ENCODE measurements around the gene ZKSCAN5.
A peak's percentile ranks its signal among the peaks of the same experiment; 100 is the strongest.
"Not testable (repeated sequence)": the region's sequence is repeated elsewhere in the genome, so short reads cannot be mapped to it uniquely, and the experiment has no call there.

The ZKSCAN5 gene

GRCh38 chr7:99478464-99479440, 25.7 kb upstream of the ZKSCAN5 start:
- Mint-ChIP-seq H3K9me3 (no peaks in the 10 kb centered on the region), H3K4me1 (ENCODE audit: low read depth) (peaks cover 29% of the 10 kb centered on the region), H3K36me3 (ENCODE audit: low read depth) (peaks cover 39% of the 10 kb centered on the region)

GRCh38 chr7:99485094-99485493, 19.4 kb upstream of the ZKSCAN5 start:
- no peaks in the 10 kb centered on the region for H3K4me1 Mint-ChIP-seq (ENCODE audit: low read depth)
- peaks cover 57% of the 10 kb centered on the region for H3K36me3 Mint-ChIP-seq (ENCODE audit: low read depth)
- no peaks in the 10 kb centered on the region for H3K27me3 Mint-ChIP-seq
- H3K27ac Mint-ChIP-seq = no peak overlapping the region
- no peak overlapping the region for H3K4me3 Mint-ChIP-seq
- H3K9me3 Mint-ChIP-seq = no peaks in the 10 kb centered on the region

More at GRCh38 chr7:99478464-99479440, 25.7 kb upstream of the ZKSCAN5 start:
- Mint-ChIP-seq H3K27me3 (no peaks in the 10 kb centered on the region), H3K4me3 (no peak overlapping the region), H3K27ac (no peak overlapping the region)

- Mint-ChIP-seq H3K36me3 (ENCODE audit: low read depth) (peaks cover 66% of the 10 kb centered on the region), H3K9me3 (peaks cover 13% of the 10 kb centered on the region), H3K27ac (no peak overlapping the region), H3K4me1 (ENCODE audit: low read depth) (no peaks in the 10 kb centered on the region), H3K27me3 (no peaks in the 10 kb centered on the region), H3K4me3 (no peak overlapping the region)
These were observed 15.2 kb upstream of the ZKSCAN5 start for GRCh38 chr7:99489235-99489634.

- H3K9me3 Mint-ChIP-seq = peaks cover 15% of the 10 kb centered on the region
- H3K27ac Mint-ChIP-seq = no peak overlapping the region
- H3K4me1 Mint-ChIP-seq (ENCODE audit: low read depth) = no peaks in the 10 kb centered on the region
- H3K4me3 Mint-ChIP-seq = no peak overlapping the region
- peaks cover 69% of the 10 kb centered on the region for H3K36me3 Mint-ChIP-seq (ENCODE audit: low read depth)
- no peaks in the 10 kb centered on the region for H3K27me3 Mint-ChIP-seq
These were observed 13.6 kb upstream of the ZKSCAN5 start for GRCh38 chr7:99490878-99491277.

GRCh38 chr7:99493823-99494222, 10.6 kb upstream of the ZKSCAN5 start:
- Mint-ChIP-seq H3K4me3 (no peak overlapping the region), H3K36me3 (ENCODE audit: low read depth) (peaks cover 72% of the 10 kb centered on the region), H3K4me1 (ENCODE audit: low read depth) (peaks cover 15% of the 10 kb centered on the region), H3K27me3 (no peaks in the 10 kb centered on the region), H3K27ac (no peak overlapping the region), H3K9me3 (peaks cover 15% of the 10 kb centered on the region)

GRCh38 chr7:99497766-99498545, 6.5 kb upstream of the ZKSCAN5 start:
- Mint-ChIP-seq H3K9me3 (peaks cover 18% of the 10 kb centered on the region), H3K27ac (peak overlapping the region; percentile 66), H3K4me1 (ENCODE audit: low read depth) (peaks cover 26% of the 10 kb centered on the region), H3K4me3 (peak overlapping the region; percentile 100), H3K27me3 (no peaks in the 10 kb centered on the region), H3K36me3 (ENCODE audit: low read depth) (peaks cover 58% of the 10 kb centered on the region)

- Mint-ChIP-seq H3K4me3 (peak overlapping the region; percentile 100), H3K36me3 (ENCODE audit: low read depth) (peaks cover 52% of the 10 kb centered on the region), H3K27me3 (no peaks in the 10 kb centered on the region), H3K27ac (peak overlapping the region; percentile 99), H3K9me3 (peaks cover 14% of the 10 kb centered on the region), H3K4me1 (ENCODE audit: low read depth) (peaks cover 31% of the 10 kb centered on the region)
These were observed 5.9 kb upstream of the ZKSCAN5 start for GRCh38 chr7:99498546-99498944.

- peak overlapping the region; percentile 100 for H3K4me3 Mint-ChIP-seq
- H3K36me3 Mint-ChIP-seq (ENCODE audit: low read depth) = peaks cover 44% of the 10 kb centered on the region
These were observed 5.1 kb upstream of the ZKSCAN5 start for GRCh38 chr7:99499371-99499720.

GRCh38 chr7:99499721-99500636, 4.5 kb upstream of the ZKSCAN5 start, which contains the start of gene ZNF394:
Gene ZNF394, minus strand, starts transcription at chr7:99500281. Its CDS starts 188 bp downstream, at chr7:99500093.
- peaks cover 31% of the 10 kb centered on the region for H3K4me1 Mint-ChIP-seq (ENCODE audit: low read depth)
- H3K4me3 Mint-ChIP-seq = peak within 1 kb of the TSS; percentile 100
- peak within 1 kb of the TSS; percentile 99 for H3K27ac Mint-ChIP-seq
- peaks cover 5% of the 10 kb centered on the region for H3K9me3 Mint-ChIP-seq
- H3K27me3 Mint-ChIP-seq = no peaks in the 10 kb centered on the region
- peaks cover 38% of the 10 kb centered on the region for H3K36me3 Mint-ChIP-seq (ENCODE audit: low read depth)

More at GRCh38 chr7:99499371-99499720, 5.1 kb upstream of the ZKSCAN5 start:
- no peaks in the 10 kb centered on the region for H3K27me3 Mint-ChIP-seq
- peak overlapping the region; percentile 99 for H3K27ac Mint-ChIP-seq
- peaks cover 6% of the 10 kb centered on the region for H3K9me3 Mint-ChIP-seq
- H3K4me1 Mint-ChIP-seq (ENCODE audit: low read depth) = peaks cover 31% of the 10 kb centered on the region

GRCh38 chr7:99500637-99501009, 3.8 kb upstream of the ZKSCAN5 start:
- peaks cover 33% of the 10 kb centered on the region for H3K36me3 Mint-ChIP-seq (ENCODE audit: low read depth)

GRCh38 chr7:99501236-99501635, 3.2 kb upstream of the ZKSCAN5 start:
- peaks cover 30% of the 10 kb centered on the region for H3K36me3 Mint-ChIP-seq (ENCODE audit: low read depth)
- H3K27me3 Mint-ChIP-seq, H3K9me3 Mint-ChIP-seq: not testable (repeated sequence)
- peaks cover 39% of the 10 kb centered on the region for H3K4me1 Mint-ChIP-seq (ENCODE audit: low read depth)
- H3K27ac Mint-ChIP-seq = peak overlapping the region; percentile 99
- H3K4me3 Mint-ChIP-seq = peak overlapping the region; percentile 100

More at GRCh38 chr7:99500637-99501009, 3.8 kb upstream of the ZKSCAN5 start:
- H3K4me3 Mint-ChIP-seq = peak overlapping the region; percentile 100
- H3K27me3 Mint-ChIP-seq = no peaks in the 10 kb centered on the region
- H3K9me3 Mint-ChIP-seq = peaks cover 5% of the 10 kb centered on the region
- peaks cover 35% of the 10 kb centered on the region for H3K4me1 Mint-ChIP-seq (ENCODE audit: low read depth)
- H3K27ac Mint-ChIP-seq = peak overlapping the region; percentile 99

- peak overlapping the region; percentile 98 for H3K4me3 Mint-ChIP-seq
- peaks cover 5% of the 10 kb centered on the region for H3K9me3 Mint-ChIP-seq
- H3K36me3 Mint-ChIP-seq (ENCODE audit: low read depth) = peaks cover 15% of the 10 kb centered on the region
- no peaks in the 10 kb centered on the region for H3K27me3 Mint-ChIP-seq
- H3K27ac Mint-ChIP-seq = peak overlapping the region; percentile 98
- peaks cover 34% of the 10 kb centered on the region for H3K4me1 Mint-ChIP-seq (ENCODE audit: low read depth)
These were observed 220 bp upstream of the ZKSCAN5 start for GRCh38 chr7:99504281-99504602.

GRCh38 chr7:99505324-99505662, 831 bp downstream of the ZKSCAN5 start:
- peaks cover 34% of the 10 kb centered on the region for H3K4me1 Mint-ChIP-seq (ENCODE audit: low read depth)

GRCh38 chr7:99514050-99514449, 9.6 kb downstream of the ZKSCAN5 start:
- Mint-ChIP-seq H3K27ac (no peak overlapping the region), H3K4me3 (no peak overlapping the region), H3K4me1 (ENCODE audit: low read depth) (peaks cover 8% of the 10 kb centered on the region), H3K9me3 (no peaks in the 10 kb centered on the region), H3K36me3 (ENCODE audit: low read depth) (peaks cover 40% of the 10 kb centered on the region), H3K27me3 (no peaks in the 10 kb centered on the region)

More at GRCh38 chr7:99505324-99505662, 831 bp downstream of the ZKSCAN5 start:
- peak overlapping the region; percentile 98 for H3K27ac Mint-ChIP-seq
- H3K27me3 Mint-ChIP-seq = no peaks in the 10 kb centered on the region
- peaks cover 5% of the 10 kb centered on the region for H3K9me3 Mint-ChIP-seq
- peak overlapping the region; percentile 98 for H3K4me3 Mint-ChIP-seq
- peaks cover 10% of the 10 kb centered on the region for H3K36me3 Mint-ChIP-seq (ENCODE audit: low read depth)
